HL-60 (cell line): Measurements from ENCODE around the gene RAI1.

ENCODE experiments used
- CTCF ChIP-seq: IDR thresholded peaks from one replicate; pipeline ENCODE4 v1.5.1; 2011; ENCODE audit warnings: low read length, control low read depth, inconsistent platforms; ENCODE audit not compliant: insufficient read depth
- GABPA ChIP-seq: IDR thresholded peaks from 2 replicates; pipeline ENCODE4 v1.6.1; 2012; ENCODE audit warnings: low read depth
- POLR2AphosphoS5 ChIP-seq: IDR thresholded peaks from 2 replicates; pipeline ENCODE4 v1.6.1; 2012; ENCODE audit warnings: low read depth
- REST ChIP-seq: IDR thresholded peaks from 2 replicates; pipeline ENCODE4 v1.6.1; 2012; ENCODE audit warnings: low read depth; ENCODE audit not compliant: insufficient replicate concordance
- SPI1 ChIP-seq: IDR thresholded peaks from 2 replicates; pipeline ENCODE4 v1.6.1; 2012; ENCODE audit warnings: low read depth, mild to moderate bottlenecking, borderline replicate concordance

GRCh38 chr17:17704931-17705330 is 23.7 kb downstream of the RAI1 start:
- no peak for TF ChIP-seq CTCF
- no peak for TF ChIP-seq POLR2AphosphoS5
- no peak for TF ChIP-seq REST
- TF ChIP-seq GABPA: no peak
- no peak for TF ChIP-seq SPI1
